ENCODE measurements around the gene TRIM6. TPM values are rescaled to one million over a fixed set of nuclear protein-coding genes. Genes with fewer than 3 reads are reported as not detected.
"Not testable (repeated sequence)": the region's sequence is repeated elsewhere in the genome, so short reads cannot be mapped to it uniquely, and the experiment has no call there.

Gene TRIM6
- total RNA-seq, 3 donors from 2014 or later: 0.43 to 4.6 (median 0.92) TPM

- no peak for TF ChIP-seq CTCF (IDR thresholded peaks at IDR 0.05)
- H3K9me3 ChIP-seq: no peaks in the 10 kb centered on the region
- ATAC-seq (no peak), DNase-seq (no peak)
- no peaks in the 10 kb centered on the region for H3K4me1 ChIP-seq (ENCODE audit: low read depth)
- intact Hi-C loops (cut with DNase I, micrococcal nuclease): no loop called here
- no peaks in the 10 kb centered on the region for H3K36me3 ChIP-seq (ENCODE audit: low read depth)
- H3K4me3 ChIP-seq: no peak overlapping the region
Measured at GRCh38 chr11:5577101-5577500, 19.3 kb upstream of the TRIM6 start.

DNA sequence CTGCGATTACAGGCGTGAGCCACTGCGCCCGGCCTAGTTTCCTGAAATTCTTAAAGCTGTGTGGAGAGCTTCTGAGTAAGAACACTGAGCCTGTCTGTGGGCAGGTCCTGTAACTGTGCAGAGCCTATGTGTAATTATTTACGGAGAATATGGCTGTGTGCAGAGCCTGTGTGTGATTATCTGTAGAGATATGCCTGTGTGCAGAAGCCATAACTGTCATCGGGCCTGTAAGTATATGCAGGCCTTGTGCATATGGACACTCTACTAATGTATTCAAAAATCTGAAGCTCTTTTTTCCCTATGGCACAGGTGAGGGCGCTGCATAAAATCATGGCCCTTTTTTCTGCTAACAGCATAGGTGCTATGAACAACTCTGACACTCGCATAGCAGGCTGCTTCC, 15.9 kb upstream of the TRIM6 start, which contains the start of gene OR52B6:
Gene OR52B6, plus strand, starts transcription at position 301 of the 400 bp plus-strand sequence. Its CDS starts 0 bp downstream, at position 301.
- H3K36me3 ChIP-seq (ENCODE audit: low read depth): no peaks in the 10 kb centered on the region

GRCh38 chr11:5581014-5581413, 15.4 kb upstream of the TRIM6 start:
- intact Hi-C loops (cut with DNase I, micrococcal nuclease): no loop called here
- no peak for TF ChIP-seq CTCF (IDR thresholded peaks at IDR 0.05)
- Histone ChIP-seq H3K9me3 (no peaks in the 10 kb centered on the region), H3K4me1 (ENCODE audit: low read depth) (no peaks in the 10 kb centered on the region), H3K4me3 (no peak overlapping the region), H3K36me3 (ENCODE audit: low read depth) (no peaks in the 10 kb centered on the region)
- no peak for ATAC-seq
- DNase-seq: no peak

More for the DNA sequence above, 15.9 kb upstream of the TRIM6 start, which contains the start of gene OR52B6:
- DNase-seq (no peak), ATAC-seq (no peak)
- no peaks in the 10 kb centered on the region for H3K4me1 ChIP-seq (ENCODE audit: low read depth)
- no peak for TF ChIP-seq CTCF (IDR thresholded peaks at IDR 0.05)
- no peak within 1 kb of the TSS for H3K4me3 ChIP-seq
- no peaks in the 10 kb centered on the region for H3K9me3 ChIP-seq
- intact Hi-C loops (cut with DNase I, micrococcal nuclease): no loop called here

- H3K36me3 ChIP-seq (ENCODE audit: low read depth); DNase-seq; ATAC-seq; intact Hi-C loops (cut with DNase I, micrococcal nuclease); H3K4me1 ChIP-seq (ENCODE audit: low read depth); H3K4me3 ChIP-seq; H3K9me3 ChIP-seq: not testable (repeated sequence)
Measured at GRCh38 chr11:5584458-5584857, 12.0 kb upstream of the TRIM6 start.

- H3K36me3 ChIP-seq (ENCODE audit: low read depth); DNase-seq; H3K9me3 ChIP-seq; intact Hi-C loops (cut with DNase I, micrococcal nuclease); H3K4me3 ChIP-seq; ATAC-seq; H3K4me1 ChIP-seq (ENCODE audit: low read depth): not testable (repeated sequence)
Measured at GRCh38 chr11:5589906-5590305, 6.5 kb upstream of the TRIM6 start.

- intact Hi-C loops (cut with DNase I, micrococcal nuclease): no loop called here
- Histone ChIP-seq H3K9me3 (no peaks in the 10 kb centered on the region), H3K36me3 (ENCODE audit: low read depth) (no peaks in the 10 kb centered on the region)
Measured at GRCh38 chr11:5591613-5592012, 4.8 kb upstream of the TRIM6 start.

More at GRCh38 chr11:5591613-5592012, 4.8 kb upstream of the TRIM6 start:
- ATAC-seq (no peak), DNase-seq (no peak)
- Histone ChIP-seq H3K4me3 (no peak overlapping the region), H3K4me1 (ENCODE audit: low read depth) (no peaks in the 10 kb centered on the region)
- TF ChIP-seq CTCF (IDR thresholded peaks at IDR 0.05): no peak

Measured in mucosa of descending colon (tissue), 3 donors.